ENCODE results near the gene LHX3.

Gene LHX3

DNA sequence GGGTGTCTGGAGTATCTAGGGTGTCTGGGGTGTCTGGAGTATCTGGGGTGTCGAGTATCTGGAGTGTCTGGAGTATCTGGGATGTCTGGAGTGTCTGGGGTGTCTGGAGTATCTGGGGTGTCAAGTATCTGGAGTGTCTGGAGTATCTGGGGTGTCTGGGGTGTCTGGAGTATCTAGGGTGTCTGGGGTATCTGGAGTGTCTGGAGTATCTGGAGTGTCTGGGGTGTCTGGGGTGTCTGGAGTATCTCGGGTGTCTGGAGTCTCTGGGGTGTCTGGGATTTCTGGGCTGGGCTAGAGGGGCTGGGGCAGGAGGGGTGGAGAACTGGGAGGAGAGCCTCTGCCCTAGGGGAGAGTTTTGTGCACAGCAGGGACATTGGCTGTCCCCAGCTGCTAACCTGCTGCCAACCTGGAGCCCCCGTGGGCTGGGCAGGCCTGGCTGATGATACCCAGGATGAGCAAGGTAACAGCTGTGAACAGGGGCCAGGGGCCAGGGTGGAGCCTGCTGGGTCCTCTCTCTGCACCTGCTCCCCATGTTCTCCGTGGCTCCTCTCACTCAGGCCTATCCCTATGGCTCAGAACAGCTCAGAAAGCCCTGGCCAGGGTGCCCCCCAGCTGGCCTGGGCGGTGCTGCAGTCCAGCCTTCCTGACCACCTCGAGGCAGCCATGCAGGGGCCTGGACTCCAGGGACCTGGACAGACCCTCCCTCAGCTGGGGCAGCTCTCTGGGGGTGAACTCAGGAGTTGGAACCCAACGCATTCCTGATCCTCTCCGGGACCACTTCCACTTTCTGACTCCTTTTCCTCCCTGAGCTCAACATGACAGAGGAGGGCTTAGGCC lies 29.9 kb downstream of the LHX3 start:
- DNase-seq: no peak

- DNase-seq: no peak
Observed at GRCh38 chr9:136173648-136174290, 31.2 kb downstream of the LHX3 start.

GRCh38 chr9:136172412-136173079 lies 32.4 kb downstream of the LHX3 start:
- DNase-seq: no peak

DNA sequence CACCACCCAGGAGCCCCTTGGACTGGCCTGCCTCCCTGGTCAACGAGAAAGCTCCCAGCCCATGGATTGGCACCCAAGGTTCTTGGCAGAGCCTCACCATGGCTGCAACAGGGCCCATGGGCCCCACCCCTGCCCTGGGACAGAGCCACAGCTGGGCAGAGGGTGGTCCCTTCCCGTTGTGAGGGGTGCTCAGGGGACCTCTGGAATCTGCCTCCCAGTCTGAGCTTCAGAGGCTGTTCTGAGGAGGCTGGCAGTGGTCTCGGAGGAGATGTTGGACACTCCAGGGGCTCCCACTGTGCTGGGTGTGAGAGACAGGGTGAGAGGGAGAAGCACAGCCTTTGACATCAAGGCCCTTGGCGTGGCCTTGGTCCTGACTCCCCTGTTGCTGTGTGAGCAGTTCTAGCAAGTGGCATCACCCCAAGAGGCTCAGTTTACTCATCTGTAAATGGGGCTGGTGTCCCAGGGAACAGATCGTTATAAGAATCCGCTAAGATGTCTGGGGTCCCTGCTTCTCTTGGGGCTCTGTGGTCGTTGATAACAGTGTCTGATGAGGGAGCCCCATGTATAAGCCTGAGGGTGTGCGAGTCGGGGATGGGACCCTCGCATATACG lies 33.0 kb downstream of the LHX3 start:
- DNase-seq: no peak

- no peak for DNase-seq
Observed at GRCh38 chr9:136171009-136171800, 33.7 kb downstream of the LHX3 start.

DNA sequence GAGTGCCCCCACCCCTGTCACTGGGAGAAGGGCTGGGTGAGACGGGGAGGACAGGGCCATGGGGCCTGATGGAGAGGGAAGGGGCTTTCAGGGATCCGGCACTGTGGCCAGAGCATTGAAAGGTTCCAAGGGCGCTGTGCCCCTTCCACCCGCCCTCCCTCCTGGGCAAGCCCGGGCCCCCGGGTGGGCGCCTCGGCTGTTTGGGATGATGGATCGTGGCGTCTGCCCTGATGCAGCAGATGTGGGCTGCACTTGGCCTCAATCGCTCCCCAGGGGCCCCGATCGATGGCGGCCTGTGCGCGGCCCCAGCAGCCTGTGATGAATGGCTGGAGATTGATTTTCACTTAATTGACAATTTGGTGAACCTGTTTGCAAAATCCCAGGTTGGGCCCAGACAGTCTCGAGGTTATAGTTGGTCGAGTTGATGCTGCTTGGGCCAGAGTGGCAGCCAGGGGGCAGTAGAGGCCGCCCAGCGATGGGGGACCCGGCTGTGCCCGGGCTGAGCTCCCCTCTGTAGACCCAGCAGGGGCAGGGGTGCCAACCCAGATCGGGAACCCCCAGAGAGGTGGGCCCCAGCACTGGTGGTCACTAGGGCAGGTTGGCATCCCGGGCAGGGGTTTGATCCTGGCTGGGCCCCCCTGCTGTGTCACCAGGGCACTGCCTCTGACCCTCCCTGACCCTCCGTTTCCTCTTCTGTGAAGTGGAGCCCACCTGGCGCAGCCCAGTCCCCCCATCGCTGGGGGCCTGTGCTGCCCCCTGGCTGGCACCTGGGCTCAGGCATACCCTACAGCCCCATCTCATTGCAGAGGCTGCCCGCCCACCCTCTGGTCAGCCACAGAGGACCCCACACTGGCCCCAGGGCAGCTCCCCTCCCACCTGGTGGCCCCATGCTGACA lies 34.7 kb downstream of the LHX3 start:
- peak; percentile 68 to 72 for DNase-seq

DNA sequence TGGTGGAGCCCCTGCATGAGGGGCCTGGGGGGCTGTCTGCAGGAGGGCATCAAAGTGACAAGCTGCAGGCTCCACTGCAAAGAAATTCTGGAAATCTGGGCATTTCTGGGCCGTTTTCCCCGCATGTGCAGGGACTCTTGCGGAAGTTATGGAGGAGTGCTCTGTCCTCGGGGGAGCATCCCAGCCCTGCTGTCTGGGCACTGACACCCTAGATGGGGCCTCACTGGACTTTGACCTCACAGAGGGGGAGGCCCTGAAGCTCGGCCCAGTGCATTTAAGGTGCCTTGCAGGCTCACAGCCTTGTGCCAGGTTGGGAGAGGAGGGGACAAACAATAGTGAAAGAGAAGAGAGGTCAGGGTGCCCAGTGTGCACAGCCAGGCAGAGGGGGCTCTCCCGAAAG lies 35.4 kb downstream of the LHX3 start:
- DNase-seq: no peak

GRCh38 chr9:136163248-136163850 lies 41.6 kb downstream of the LHX3 start:
- DNase-seq: no peak

DNA sequence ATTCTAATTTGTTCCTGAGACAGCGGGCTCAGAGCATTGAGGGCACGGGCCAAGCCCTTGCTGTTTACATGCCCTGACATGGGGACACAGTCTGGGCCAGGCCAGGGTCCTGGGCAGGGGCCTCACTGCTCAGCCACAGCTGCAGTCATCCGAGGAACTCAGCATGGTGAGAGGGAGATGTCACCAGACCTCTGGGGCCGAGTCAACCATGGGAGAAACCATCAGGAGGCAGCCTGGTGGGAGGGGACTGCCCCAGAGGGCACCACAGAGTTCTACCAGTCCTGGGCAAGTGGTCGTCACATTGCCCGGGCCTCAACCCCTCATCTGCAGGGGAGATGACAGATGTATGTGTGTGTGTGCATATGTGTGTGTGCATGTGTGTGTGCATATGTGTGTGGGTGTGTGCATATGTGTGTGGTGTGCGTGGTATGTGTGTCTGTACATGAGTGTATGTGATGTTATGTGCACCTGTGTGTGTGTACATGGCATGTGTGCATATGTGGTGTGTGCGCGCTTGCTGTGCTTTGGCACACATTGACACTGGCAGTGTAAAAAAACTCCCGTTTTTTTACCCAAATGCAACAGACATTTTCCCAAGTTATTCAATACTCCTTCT lies 43.8 kb downstream of the LHX3 start:
- no peak for DNase-seq

DNA sequence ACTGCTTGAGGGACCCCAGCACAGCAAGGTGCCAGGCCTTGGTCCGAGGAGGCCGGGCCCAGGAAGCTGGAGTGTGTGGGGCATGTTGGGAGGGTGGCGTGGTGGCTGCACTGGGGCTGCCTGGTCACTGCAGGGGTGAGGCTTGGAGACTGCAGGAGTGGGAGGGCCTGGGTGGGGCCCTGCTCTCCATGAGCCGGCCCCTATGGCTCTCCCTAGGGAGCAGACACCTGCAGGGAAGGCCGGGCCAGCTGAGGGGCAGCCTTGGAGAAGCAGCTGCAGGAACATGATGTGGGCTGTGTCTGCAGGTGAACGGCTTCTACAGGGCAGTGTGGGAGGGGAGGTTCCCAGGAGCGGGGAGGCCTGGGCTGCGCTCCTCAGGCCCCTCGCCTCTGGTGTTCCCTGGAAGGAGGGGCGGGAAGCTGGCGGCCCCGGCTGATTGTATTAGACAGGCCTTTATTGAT lies 44.5 kb downstream of the LHX3 start:
- no peak for DNase-seq

DNA sequence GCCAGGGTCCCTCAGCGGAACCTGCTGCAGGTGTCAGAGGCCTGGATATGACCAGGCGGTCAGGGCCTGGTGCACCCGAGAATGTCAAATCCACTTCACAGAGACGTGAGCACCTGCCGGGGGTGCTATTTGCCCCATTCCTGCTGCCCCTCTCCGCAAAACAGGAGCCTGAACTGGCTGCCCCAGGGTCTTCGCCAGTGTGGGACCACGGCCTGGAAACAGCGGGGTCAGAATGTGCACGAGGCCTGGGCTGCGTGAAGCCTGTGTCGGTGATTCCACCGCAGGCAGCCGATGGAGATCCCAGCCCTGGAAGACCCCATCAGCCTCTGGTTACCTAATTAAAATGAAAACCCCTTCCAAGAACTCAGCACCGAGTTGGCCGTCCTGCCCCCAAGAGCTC lies 45.1 kb downstream of the LHX3 start:
- no peak for DNase-seq

GRCh38 chr9:136157477-136158265 lies 47.3 kb downstream of the LHX3 start:
- no peak for DNase-seq

GRCh38 chr9:136156209-136157120 lies 48.5 kb downstream of the LHX3 start:
- no peak for DNase-seq

- DNase-seq: no peak
Observed at GRCh38 chr9:136155576-136155975, 49.4 kb downstream of the LHX3 start.

DNA sequence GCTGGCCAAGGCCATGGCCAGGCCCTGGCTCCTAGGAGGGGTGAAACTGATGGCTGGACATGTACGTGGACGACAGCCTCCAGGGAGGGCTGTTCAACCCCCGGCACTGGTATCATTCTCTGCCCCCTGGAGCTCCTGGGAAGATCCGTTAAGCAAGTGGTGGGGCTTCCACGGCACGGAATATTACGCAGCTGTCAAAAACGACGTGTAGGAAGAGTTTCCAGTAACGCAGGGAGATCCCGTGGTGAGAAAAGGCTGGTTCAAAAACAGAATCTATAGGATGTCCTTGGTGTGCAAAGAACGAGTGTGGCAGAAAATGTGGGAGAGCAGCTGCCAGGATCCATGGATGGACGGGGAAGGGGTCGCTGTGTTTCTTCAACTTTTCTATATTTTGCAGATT lies 50.0 kb downstream of the LHX3 start:
- DNase-seq: no peak

DNA sequence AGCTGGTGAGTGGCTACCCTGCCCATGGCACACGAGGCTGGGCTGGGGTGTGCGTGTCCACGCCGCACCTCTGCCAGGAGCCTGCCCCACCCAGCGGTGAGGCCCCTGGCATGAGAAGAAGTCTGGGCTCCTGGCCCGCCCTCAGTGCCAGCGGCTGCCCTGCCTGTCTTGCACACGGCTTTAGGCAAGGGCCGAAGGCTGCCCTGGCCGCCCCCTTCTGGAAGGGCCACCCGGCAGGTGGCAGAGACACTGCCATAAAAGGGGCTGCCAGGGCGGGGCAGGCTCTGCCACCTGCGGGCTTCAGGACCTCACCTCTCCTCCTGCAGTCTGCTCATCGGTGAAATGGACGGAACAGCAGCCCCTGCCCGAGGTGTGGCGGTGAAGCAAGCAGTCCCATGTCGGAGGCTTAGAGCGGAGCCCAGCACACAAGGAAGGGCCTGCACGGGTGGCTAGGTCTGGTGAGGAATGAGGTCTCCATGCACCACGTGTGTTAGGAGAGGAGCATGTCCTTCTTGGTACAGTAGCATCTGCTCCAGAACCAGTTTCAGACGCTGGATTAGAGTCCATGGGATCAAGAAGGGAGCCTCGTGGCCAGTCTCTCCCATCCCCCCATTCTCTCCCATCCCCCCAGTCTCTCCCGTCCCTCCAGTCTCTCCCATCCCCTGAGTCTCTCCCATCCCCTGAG lies 51.4 kb downstream of the LHX3 start:
- no peak for DNase-seq

DNA sequence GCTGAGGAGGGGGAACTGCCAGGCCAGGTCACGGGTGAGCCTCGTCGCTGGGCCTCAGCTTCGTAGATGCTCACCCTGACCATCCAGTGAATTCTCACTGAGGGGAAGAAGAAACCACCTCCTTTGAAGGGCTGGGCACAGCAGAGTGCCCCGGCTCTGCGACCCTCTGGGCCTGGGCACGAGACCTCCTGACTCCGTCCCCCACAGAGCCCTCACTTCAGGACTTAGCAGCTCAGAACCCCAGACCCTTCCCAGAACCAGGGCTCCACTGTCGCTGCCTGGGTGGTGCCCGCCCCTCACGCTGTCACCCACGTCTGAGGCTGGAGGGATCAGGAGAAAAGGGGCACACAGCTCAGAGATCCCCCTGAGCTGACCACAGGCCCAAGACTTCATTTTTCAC lies 52.0 kb downstream of the LHX3 start:
- DNase-seq: no peak

GRCh38 chr9:136152543-136152866 lies 52.4 kb downstream of the LHX3 start:
- DNase-seq: no peak
